OCI-LY7 (cell line): Measurements from ENCODE around the gene RAMP1.

Source experiments
- CTCF ChIP-seq: fragments of 200-600 bp; sonication (generic); conservative IDR thresholded peaks from 2 replicates; pipeline ENCODE4 v1.5.1; 2014; ENCODE audit warnings: mild to moderate bottlenecking, antibody characterized with exemption, low read length, moderate library complexity, mixed read lengths
- EZH2phosphoT487 ChIP-seq: fragments of 200-600 bp; sonication (generic); IDR thresholded peaks from 2 replicates; pipeline ENCODE4 v1.6.1; 2018; ENCODE audit warnings: low read depth, borderline replicate concordance, mild to moderate bottlenecking, mixed run types, antibody characterized with exemption, low read length, moderate library complexity, mixed read lengths

- TF ChIP-seq CTCF (no peak), EZH2phosphoT487 (no peak)
Observed at GRCh38 chr2:237932731-237933131, 73.3 kb downstream of the RAMP1 start.
